ENCODE results near the gene GPATCH1.

Gene GPATCH1

GRCh38 chr19:33108161-33108560 is 27.2 kb downstream of the GPATCH1 start:
- TF ChIP-seq SIN3A (IDR thresholded peaks at IDR 0.05; ENCODE audit: borderline replicate concordance, insufficient read depth, low read length) (no peak), POLR2AphosphoS5 (IDR thresholded peaks at IDR 0.05; ENCODE audit: low read depth, low read length) (no peak), REST (IDR thresholded peaks at IDR 0.05; ENCODE audit: insufficient read depth in 1 of 2, low read depth in 2 of 2, low read length in 2 of 2) (no peak), TAF1 (IDR thresholded peaks at IDR 0.05; ENCODE audit: borderline replicate concordance, insufficient read depth, low read length) (no peak), FOXP2 (optimal IDR thresholded peaks at IDR 0.05; ENCODE audit: borderline replicate concordance, extremely low read depth, extremely low read length, insufficient read depth) (no peak)

- TF ChIP-seq FOXP2 (optimal IDR thresholded peaks at IDR 0.05; ENCODE audit: borderline replicate concordance, extremely low read depth, extremely low read length, insufficient read depth) (no peak), TAF1 (IDR thresholded peaks at IDR 0.05; ENCODE audit: borderline replicate concordance, insufficient read depth, low read length) (no peak), SIN3A (IDR thresholded peaks at IDR 0.05; ENCODE audit: borderline replicate concordance, insufficient read depth, low read length) (no peak), REST (IDR thresholded peaks at IDR 0.05; ENCODE audit: insufficient read depth in 1 of 2, low read depth in 2 of 2, low read length in 2 of 2) (no peak), POLR2AphosphoS5 (IDR thresholded peaks at IDR 0.05; ENCODE audit: low read depth, low read length) (no peak)
Observed at GRCh38 chr19:33110137-33110910, 29.3 kb downstream of the GPATCH1 start.

GRCh38 chr19:33111587-33111986 is 30.6 kb downstream of the GPATCH1 start:
- no peak for TF ChIP-seq FOXP2 (optimal IDR thresholded peaks at IDR 0.05; ENCODE audit: borderline replicate concordance, extremely low read depth, extremely low read length, insufficient read depth)
- no peak for TF ChIP-seq POLR2AphosphoS5 (IDR thresholded peaks at IDR 0.05; ENCODE audit: low read depth, low read length)
- no peak for TF ChIP-seq REST (IDR thresholded peaks at IDR 0.05; ENCODE audit: insufficient read depth in 1 of 2, low read depth in 2 of 2, low read length in 2 of 2)
- TF ChIP-seq SIN3A (IDR thresholded peaks at IDR 0.05; ENCODE audit: borderline replicate concordance, insufficient read depth, low read length), result no peak
- no peak for TF ChIP-seq TAF1 (IDR thresholded peaks at IDR 0.05; ENCODE audit: borderline replicate concordance, insufficient read depth, low read length)

GRCh38 chr19:33114312-33114711 is 33.3 kb downstream of the GPATCH1 start:
- no peak for TF ChIP-seq FOXP2 (optimal IDR thresholded peaks at IDR 0.05; ENCODE audit: borderline replicate concordance, extremely low read depth, extremely low read length, insufficient read depth)

GRCh38 chr19:33117501-33117900 is 36.5 kb downstream of the GPATCH1 start:
- no peak for TF ChIP-seq REST (IDR thresholded peaks at IDR 0.05; ENCODE audit: insufficient read depth in 1 of 2, low read depth in 2 of 2, low read length in 2 of 2)
- no peak for TF ChIP-seq SIN3A (IDR thresholded peaks at IDR 0.05; ENCODE audit: borderline replicate concordance, insufficient read depth, low read length)
- no peak for TF ChIP-seq FOXP2 (optimal IDR thresholded peaks at IDR 0.05; ENCODE audit: borderline replicate concordance, extremely low read depth, extremely low read length, insufficient read depth)
- TF ChIP-seq POLR2AphosphoS5 (IDR thresholded peaks at IDR 0.05; ENCODE audit: low read depth, low read length), result no peak
- no peak for TF ChIP-seq TAF1 (IDR thresholded peaks at IDR 0.05; ENCODE audit: borderline replicate concordance, insufficient read depth, low read length)
